Measurements from ENCODE around the gene OR52E2. TPM values are rescaled to one million over a fixed set of nuclear protein-coding genes. Genes with fewer than 3 reads are reported as not detected.

OR52E2 gene
- total and polyA plus RNA-seq, 8 donors, result not detected

- Histone ChIP-seq H3K4me1 (no peaks in the 10 kb centered on the region), H3K27ac (no peak overlapping the region), H3K4me3 (no peak overlapping the region), H3K27me3 (no peaks in the 10 kb centered on the region), H3K9me3 (no peaks in the 10 kb centered on the region), H3K36me3 (no peaks in the 10 kb centered on the region)
- WGBS, 5 donors, result 73 to 84% (median 81%) methylated on average over 15 of the region's 15 CpGs
- DNase-seq, result no peak
- intact Hi-C loops (cut with DNase I; ENCODE audit: low total_unique reads), result no loop called here
- TF ChIP-seq POLR2A (IDR thresholded peaks at IDR 0.05) (no peak), EP300 (IDR thresholded peaks at IDR 0.05) (no peak)
Observed at GRCh38 chr11:5046754-5047330, 12.6 kb downstream of the OR52E2 start.

GRCh38 chr11:5046226-5046625 is 13.2 kb downstream of the OR52E2 start, which contains the start of gene OR52J3:
Gene OR52J3 (plus strand): TSS chr11:5046526. CDS start chr11:5046526, 0 bp downstream.
- Histone ChIP-seq H3K4me3 (no peak within 1 kb of the TSS), H3K27ac (no peak within 1 kb of the TSS), H3K36me3 (no peaks in the 10 kb centered on the region), H3K27me3 (no peaks in the 10 kb centered on the region), H3K9me3 (no peaks in the 10 kb centered on the region), H3K4me1 (no peaks in the 10 kb centered on the region)
- TF ChIP-seq CTCF (IDR thresholded peaks at IDR 0.05), result no peak
- no peak for TF ChIP-seq EP300 (IDR thresholded peaks at IDR 0.05)
- TF ChIP-seq POLR2AphosphoS5 (IDR thresholded peaks at IDR 0.05), result no peak
- TF ChIP-seq POLR2A (IDR thresholded peaks at IDR 0.05), result no peak
- no peak for DNase-seq
- 25 to 61% (median 53%) methylated on average over 1 of the region's 1 CpG for WGBS, 5 donors
- intact Hi-C loops (cut with DNase I; ENCODE audit: low total_unique reads), result no loop called here

- WGBS, 5 donors, result 56 to 68% (median 62%) methylated on average over 2 of the region's 2 CpGs
- H3K9me3 ChIP-seq, result no peaks in the 10 kb centered on the region
- intact Hi-C loops (cut with DNase I; ENCODE audit: low total_unique reads), result no loop called here
- no peak for DNase-seq
- TF ChIP-seq POLR2AphosphoS5 (IDR thresholded peaks at IDR 0.05) (no peak), EP300 (IDR thresholded peaks at IDR 0.05) (no peak)
- H3K4me1 ChIP-seq, result no peaks in the 10 kb centered on the region
- no peaks in the 10 kb centered on the region for H3K36me3 ChIP-seq
- H3K27ac ChIP-seq, result no peak overlapping the region
- no peaks in the 10 kb centered on the region for H3K27me3 ChIP-seq
- no peak overlapping the region for H3K4me3 ChIP-seq
Observed at GRCh38 chr11:5043380-5043779, 16.0 kb downstream of the OR52E2 start.

GRCh38 chr11:5042091-5042490 is 17.3 kb downstream of the OR52E2 start:
- intact Hi-C loops (cut with DNase I; ENCODE audit: low total_unique reads), result no loop called here
- 55 to 91% (median 69%) methylated on average over 3 of the region's 3 CpGs for WGBS, 5 donors
- no peak for TF ChIP-seq POLR2A (IDR thresholded peaks at IDR 0.05)

GRCh38 chr11:5040876-5041275 is 18.6 kb downstream of the OR52E2 start:
- Histone ChIP-seq H3K9me3 (no peaks in the 10 kb centered on the region), H3K27ac (no peak overlapping the region), H3K4me1 (no peaks in the 10 kb centered on the region), H3K36me3 (no peaks in the 10 kb centered on the region), H3K4me3 (no peak overlapping the region), H3K27me3 (no peaks in the 10 kb centered on the region)
- no peak for TF ChIP-seq CTCF (IDR thresholded peaks at IDR 0.05)
- 51 to 82% (median 60%) methylated on average over 4 of the region's 4 CpGs for WGBS, 5 donors
- DNase-seq, result no peak
- intact Hi-C loops (cut with DNase I; ENCODE audit: low total_unique reads), result no loop called here

More at GRCh38 chr11:5042091-5042490, 17.3 kb downstream of the OR52E2 start:
- Histone ChIP-seq H3K36me3 (no peaks in the 10 kb centered on the region), H3K27ac (no peak overlapping the region), H3K9me3 (no peaks in the 10 kb centered on the region), H3K27me3 (no peaks in the 10 kb centered on the region), H3K4me3 (no peak overlapping the region), H3K4me1 (no peaks in the 10 kb centered on the region)
- DNase-seq, result no peak

- no peak for DNase-seq
- H3K27me3 ChIP-seq, result no peaks in the 10 kb centered on the region
- H3K4me1 ChIP-seq, result no peaks in the 10 kb centered on the region
- intact Hi-C loops (cut with DNase I; ENCODE audit: low total_unique reads), result no loop called here
- no peak overlapping the region for H3K4me3 ChIP-seq
- H3K27ac ChIP-seq, result no peak overlapping the region
- WGBS, 5 donors, result 91 to 97% (median 95%) methylated on average over 1 of the region's 1 CpG
- H3K36me3 ChIP-seq, result no peaks in the 10 kb centered on the region
- H3K9me3 ChIP-seq, result no peaks in the 10 kb centered on the region
- TF ChIP-seq EP300 (IDR thresholded peaks at IDR 0.05) (no peak), POLR2A (IDR thresholded peaks at IDR 0.05) (no peak), CTCF (IDR thresholded peaks at IDR 0.05) (no peak)
Observed at GRCh38 chr11:5038341-5038740, 21.1 kb downstream of the OR52E2 start.

Measured in stomach (tissue), 9 donors.